ENCODE results near the gene SENP8.

DNA sequence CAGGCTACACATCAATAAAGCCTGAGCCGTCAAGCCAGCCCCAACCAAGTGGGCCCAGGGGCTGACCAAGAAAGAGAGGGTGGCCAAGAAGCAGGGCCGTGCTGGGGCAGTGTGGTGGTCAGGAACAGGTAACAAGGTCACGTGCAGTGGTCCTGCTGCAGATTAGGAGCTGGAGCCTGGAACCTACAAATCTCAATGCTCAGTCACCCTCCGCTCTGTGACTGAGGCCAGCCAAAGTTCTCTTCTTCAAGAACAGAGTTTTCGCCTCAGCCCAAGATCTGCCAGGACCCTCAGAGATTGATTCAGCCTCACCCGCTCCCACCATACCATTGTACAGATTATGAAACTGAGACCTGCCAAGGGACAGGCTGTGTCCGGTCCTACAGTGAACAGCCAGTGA lies 52.5 kb downstream of the SENP8 start:
- TF ChIP-seq SP1 (IDR thresholded peaks at IDR 0.05) (no peak), TAF1 (conservative IDR thresholded peaks at IDR 0.05) (no peak), NR2F2 (IDR thresholded peaks at IDR 0.05) (no peak), GABPA (IDR thresholded peaks at IDR 0.05 in 1 of 2, conservative IDR thresholded peaks at IDR 0.05 in 1 of 2) (no peak), RAD21 (IDR thresholded peaks at IDR 0.05) (no peak), EGR1 (IDR thresholded peaks at IDR 0.05; ENCODE audit: low read depth in 2 of 2) (no peak), JUND (IDR thresholded peaks at IDR 0.05) (no peak), RXRA (IDR thresholded peaks at IDR 0.05) (no peak), HNF4A (conservative IDR thresholded peaks at IDR 0.05) (no peak)
- TF ChIP-seq, protein P1, sequence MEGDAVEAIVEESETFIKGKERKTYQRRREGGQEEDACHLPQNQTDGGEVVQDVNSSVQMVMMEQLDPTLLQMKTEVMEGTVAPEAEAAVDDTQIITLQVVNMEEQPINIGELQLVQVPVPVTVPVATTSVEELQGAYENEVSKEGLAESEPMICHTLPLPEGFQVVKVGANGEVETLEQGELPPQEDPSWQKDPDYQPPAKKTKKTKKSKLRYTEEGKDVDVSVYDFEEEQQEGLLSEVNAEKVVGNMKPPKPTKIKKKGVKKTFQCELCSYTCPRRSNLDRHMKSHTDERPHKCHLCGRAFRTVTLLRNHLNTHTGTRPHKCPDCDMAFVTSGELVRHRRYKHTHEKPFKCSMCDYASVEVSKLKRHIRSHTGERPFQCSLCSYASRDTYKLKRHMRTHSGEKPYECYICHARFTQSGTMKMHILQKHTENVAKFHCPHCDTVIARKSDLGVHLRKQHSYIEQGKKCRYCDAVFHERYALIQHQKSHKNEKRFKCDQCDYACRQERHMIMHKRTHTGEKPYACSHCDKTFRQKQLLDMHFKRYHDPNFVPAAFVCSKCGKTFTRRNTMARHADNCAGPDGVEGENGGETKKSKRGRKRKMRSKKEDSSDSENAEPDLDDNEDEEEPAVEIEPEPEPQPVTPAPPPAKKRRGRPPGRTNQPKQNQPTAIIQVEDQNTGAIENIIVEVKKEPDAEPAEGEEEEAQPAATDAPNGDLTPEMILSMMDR (IDR thresholded peaks at IDR 0.05; ENCODE audit: low read depth, low read length, missing input control) = no peak
- TF ChIP-seq, protein P2, sequence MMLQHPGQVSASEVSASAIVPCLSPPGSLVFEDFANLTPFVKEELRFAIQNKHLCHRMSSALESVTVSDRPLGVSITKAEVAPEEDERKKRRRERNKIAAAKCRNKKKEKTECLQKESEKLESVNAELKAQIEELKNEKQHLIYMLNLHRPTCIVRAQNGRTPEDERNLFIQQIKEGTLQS (IDR thresholded peaks at IDR 0.05) = no peak
- TF ChIP-seq, protein P3, sequence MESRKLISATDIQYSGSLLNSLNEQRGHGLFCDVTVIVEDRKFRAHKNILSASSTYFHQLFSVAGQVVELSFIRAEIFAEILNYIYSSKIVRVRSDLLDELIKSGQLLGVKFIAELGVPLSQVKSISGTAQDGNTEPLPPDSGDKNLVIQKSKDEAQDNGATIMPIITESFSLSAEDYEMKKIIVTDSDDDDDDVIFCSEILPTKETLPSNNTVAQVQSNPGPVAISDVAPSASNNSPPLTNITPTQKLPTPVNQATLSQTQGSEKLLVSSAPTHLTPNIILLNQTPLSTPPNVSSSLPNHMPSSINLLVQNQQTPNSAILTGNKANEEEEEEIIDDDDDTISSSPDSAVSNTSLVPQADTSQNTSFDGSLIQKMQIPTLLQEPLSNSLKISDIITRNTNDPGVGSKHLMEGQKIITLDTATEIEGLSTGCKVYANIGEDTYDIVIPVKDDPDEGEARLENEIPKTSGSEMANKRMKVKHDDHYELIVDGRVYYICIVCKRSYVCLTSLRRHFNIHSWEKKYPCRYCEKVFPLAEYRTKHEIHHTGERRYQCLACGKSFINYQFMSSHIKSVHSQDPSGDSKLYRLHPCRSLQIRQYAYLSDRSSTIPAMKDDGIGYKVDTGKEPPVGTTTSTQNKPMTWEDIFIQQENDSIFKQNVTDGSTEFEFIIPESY (IDR thresholded peaks at IDR 0.05) = no peak
- TF ChIP-seq, protein P4, sequence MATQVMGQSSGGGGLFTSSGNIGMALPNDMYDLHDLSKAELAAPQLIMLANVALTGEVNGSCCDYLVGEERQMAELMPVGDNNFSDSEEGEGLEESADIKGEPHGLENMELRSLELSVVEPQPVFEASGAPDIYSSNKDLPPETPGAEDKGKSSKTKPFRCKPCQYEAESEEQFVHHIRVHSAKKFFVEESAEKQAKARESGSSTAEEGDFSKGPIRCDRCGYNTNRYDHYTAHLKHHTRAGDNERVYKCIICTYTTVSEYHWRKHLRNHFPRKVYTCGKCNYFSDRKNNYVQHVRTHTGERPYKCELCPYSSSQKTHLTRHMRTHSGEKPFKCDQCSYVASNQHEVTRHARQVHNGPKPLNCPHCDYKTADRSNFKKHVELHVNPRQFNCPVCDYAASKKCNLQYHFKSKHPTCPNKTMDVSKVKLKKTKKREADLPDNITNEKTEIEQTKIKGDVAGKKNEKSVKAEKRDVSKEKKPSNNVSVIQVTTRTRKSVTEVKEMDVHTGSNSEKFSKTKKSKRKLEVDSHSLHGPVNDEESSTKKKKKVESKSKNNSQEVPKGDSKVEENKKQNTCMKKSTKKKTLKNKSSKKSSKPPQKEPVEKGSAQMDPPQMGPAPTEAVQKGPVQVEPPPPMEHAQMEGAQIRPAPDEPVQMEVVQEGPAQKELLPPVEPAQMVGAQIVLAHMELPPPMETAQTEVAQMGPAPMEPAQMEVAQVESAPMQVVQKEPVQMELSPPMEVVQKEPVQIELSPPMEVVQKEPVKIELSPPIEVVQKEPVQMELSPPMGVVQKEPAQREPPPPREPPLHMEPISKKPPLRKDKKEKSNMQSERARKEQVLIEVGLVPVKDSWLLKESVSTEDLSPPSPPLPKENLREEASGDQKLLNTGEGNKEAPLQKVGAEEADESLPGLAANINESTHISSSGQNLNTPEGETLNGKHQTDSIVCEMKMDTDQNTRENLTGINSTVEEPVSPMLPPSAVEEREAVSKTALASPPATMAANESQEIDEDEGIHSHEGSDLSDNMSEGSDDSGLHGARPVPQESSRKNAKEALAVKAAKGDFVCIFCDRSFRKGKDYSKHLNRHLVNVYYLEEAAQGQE (IDR thresholded peaks at IDR 0.05) = no peak
- TF ChIP-seq, protein P5, sequence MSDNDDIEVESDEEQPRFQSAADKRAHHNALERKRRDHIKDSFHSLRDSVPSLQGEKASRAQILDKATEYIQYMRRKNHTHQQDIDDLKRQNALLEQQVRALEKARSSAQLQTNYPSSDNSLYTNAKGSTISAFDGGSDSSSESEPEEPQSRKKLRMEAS (IDR thresholded peaks at IDR 0.05) = no peak
